ENCODE results near the gene SLIT3.
"Not testable (repeated sequence)": the region's sequence is repeated elsewhere in the genome, so short reads cannot be mapped to it uniquely, and the experiment has no call there.

The SLIT3 gene

DNA sequence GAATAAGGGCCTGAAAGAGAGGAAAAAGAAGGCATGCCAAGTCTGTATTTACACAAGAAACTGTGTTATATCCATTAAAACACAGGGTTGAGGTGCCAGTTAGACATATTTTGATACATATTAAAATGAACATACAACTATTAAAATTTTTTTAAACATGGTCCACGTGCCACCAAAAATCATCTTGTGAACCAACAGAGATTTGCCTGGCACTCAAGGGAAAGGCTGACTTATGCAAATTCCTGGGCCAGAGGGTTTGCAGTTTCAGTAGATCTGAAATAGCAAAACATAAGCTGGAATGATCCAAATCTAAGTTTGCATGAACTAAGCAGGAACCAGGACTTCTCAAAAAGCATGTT is 168.7 kb downstream of the SLIT3 start:
- no peak for DNase-seq

DNA sequence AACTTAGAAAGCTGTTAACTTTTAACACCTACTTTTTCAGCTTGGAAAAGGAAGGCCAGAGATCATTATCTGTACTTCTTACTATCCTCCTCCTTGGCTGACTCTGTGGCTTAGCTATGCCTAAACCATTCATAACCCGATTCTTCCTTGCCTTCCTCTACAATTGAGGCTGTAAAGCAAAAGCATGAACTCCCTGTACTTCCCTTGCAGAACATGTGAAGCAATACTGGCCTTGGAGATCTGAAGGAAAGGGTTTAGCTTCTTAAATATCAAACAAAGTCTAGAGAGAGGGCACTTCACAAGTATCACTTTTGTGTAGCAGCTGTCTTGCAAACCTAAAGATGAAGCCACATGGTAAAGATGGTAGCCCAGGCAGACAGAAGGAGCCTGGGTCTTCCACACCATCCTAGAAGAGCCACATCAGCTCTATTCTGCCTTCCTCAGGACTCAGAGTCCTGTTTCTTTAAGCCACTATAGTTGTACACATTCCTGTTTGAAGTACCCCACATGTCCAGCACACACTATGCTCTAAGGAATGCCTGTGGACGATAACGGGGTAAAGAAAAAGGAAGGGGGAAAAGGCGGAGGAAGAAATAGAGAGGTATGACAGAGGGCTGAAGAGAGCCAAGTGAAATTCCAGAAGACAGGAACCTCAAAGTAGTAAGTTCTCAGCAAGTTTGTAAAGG is 169.2 kb downstream of the SLIT3 start:
- DNase-seq: no peak

DNA sequence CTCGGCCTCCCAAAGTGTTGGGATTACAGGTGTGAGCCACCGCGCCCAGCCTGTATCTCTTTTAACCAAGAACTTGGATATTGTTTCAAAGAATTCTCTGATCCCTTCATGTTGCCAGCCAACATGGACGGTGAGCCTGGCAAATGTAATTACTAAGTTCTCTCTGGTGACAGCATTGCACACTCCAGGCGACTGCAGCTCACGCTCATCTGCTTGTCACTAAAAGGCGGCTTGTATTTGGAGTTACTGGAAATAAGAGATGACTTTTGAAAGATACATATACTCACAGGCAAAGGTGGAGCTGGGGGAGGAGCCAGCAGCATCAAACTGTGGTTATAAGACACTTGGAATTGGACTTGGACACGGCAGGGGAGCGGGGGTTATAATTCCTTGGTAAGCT is 172.3 kb downstream of the SLIT3 start:
- no peak for DNase-seq

DNA sequence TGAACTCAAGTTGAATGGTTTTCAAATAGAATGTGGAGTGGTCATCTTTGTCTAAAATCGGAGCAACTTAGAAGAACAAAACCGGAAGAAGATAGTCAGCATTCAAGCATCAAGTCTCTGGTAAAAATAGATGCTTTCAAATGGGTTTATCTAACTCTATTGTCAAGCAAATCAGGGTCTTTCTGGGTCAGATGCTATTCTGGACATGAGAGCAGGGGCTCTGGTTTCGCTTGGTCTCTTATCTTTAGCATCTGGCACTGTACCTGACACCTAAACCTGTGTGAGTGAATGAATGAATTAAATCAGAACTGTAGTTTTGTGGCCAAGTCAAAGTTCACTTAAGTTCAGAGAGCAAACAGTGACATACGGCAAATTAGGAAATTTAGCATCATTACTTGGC is 173.5 kb downstream of the SLIT3 start:
- DNase-seq: no peak

DNA sequence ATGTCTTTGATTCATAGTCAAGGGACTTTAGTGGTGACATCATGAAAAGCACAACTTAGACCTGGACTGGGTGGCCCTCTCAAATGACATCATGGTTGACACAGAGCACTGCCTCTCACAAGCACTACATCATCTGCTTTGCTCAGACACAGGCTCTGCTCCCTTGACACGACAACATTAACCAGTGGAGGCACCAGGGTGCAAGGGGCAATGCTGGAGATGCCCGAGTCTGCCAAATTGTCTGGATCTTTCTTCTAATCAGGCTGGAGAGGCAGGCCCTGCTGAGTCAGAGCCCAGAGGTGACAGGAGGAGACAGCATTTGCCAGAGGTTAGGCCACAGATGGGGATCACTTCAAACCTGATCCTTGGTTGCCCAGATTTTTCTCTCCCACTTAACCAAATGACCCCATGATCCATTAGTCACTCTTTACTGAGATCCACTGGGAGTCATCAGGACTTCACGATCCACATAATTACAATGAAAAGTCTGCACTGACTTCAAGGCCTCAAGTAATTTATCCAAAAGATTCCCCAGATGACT is 174.4 kb downstream of the SLIT3 start:
- DNase-seq: no peak

DNA sequence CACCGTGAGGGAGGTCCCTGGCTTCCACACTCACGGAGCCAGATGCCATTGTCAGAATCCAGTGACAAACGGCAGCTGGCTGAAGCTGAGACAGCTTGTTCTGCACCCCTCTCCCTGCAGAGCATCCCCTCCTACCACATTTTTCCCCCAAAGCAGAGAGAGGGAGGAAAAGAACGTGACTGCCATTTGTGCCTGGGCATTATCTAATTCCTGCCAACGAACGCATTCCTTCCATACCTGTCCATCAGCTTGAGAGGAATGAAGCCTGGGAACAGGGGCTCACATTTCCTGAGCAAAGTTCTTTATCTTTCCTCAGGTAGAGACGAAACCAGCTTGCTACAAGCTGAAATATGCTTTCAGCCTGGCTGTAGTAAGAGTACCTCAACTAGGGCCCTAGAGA is 175.4 kb downstream of the SLIT3 start:
- DNase-seq: no peak

DNA sequence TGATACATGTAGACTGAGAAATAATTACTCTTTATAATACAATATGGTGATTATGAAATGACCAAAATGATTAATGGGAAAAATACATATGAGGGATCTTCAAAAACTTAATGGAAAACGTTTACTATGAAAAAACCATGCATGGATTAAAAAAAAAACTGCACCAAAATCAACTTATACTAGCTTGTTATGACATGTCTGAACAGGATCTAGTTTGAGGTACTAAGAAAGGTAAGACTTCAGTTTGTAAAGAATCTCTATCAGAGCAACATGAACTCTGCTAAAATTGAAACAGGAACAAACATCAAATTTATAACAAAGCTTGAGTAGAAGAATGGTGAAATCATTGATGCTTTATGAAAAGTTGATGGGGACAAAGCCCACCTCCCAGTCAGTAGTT is 178.0 kb downstream of the SLIT3 start:
- DNase-seq: no peak

DNA sequence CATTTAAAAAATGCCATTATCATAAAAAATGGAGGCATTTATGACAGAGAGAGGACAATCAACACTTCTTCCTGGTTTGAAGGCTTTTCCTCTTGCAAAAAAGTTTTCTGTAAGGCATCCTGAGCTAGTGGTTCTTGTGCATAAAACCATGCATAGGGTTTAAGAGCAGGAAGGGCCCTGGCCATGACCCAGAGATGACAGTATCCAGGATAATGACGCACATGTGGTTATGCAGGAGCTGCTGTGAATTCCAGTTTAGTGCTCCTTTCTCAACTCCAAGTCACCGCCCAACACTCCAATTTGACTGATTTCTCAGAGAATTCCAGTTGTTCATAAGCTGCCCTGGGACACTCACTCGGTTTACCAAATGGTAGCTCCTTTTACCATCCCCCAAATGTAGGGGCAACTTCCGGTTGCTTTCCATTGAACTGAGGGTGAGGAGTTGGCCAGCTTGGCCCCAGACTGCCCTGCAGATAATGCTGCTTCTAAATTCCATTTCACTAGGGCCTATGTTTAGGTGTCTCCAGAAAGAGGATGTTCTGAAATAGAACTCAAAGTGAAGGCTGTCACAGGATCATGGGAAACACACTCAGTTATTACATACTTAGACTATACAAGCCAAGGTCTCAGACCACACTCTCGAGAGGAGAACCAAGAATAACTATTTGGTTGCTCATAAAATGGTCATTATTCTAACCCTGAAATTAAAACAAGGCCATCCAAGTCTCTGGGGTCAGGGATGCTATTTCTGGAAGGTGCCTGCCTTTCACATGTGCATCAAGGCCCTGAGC is 179.1 kb downstream of the SLIT3 start:
- no peak for DNase-seq

DNA sequence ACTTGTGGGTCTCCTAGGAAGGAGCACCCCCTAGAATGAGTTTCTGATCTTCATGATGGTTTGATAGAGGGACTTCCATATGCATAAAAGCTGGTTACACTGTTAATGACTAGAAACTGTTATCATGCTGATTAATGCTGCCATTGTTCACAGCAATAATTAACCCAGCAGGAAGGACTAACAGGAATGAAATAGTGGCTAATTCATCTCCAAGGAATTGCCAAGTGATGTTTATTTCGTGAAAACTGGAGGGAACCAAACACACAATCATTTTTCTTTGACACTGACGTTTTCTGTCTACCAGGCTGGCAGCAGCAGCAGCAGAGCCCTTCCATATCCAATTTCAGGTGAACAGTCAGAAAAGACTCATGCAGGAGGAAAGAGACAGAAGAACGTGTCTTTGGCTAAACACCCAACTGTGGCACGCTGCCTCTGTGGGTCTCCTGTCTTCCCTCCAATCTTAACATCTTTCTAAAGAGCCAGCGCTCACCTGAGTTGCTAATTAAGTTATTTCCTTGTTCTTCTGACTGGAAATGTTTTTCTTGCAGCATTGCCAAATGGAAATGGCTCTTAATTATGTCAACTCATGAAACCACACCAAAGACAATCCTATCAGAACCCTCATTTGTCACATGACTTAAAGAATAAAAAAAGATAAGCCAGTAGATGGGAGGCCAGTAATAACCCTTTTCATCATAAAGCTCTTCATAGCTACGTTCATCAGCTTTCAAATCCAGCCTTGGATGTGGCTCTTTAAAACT is 181.5 kb downstream of the SLIT3 start:
- DNase-seq: no peak

DNA sequence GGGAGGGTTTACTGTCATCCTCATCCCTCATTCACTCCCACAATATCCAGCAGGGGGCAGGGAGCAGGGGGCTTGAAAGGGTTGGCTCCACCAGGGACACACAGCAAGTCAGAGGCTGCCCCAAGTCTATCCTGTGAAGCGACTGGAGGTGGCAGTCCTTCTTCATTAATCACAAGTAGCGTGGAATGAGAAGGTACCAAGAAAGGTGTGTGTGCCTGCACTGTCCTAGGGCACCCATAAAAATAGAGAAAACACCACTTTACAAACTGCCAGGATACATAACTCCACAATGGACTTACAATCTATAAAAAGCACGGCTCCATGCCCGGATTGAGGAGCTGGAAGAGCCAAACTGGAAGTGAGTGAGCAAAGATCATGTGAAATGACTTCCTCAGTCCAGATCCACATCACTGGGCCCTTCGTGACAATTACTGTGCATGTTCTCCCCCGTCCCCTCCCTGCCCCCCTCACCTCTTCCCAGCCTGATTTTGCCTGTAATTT is 183.9 kb downstream of the SLIT3 start:
- no peak for DNase-seq

DNA sequence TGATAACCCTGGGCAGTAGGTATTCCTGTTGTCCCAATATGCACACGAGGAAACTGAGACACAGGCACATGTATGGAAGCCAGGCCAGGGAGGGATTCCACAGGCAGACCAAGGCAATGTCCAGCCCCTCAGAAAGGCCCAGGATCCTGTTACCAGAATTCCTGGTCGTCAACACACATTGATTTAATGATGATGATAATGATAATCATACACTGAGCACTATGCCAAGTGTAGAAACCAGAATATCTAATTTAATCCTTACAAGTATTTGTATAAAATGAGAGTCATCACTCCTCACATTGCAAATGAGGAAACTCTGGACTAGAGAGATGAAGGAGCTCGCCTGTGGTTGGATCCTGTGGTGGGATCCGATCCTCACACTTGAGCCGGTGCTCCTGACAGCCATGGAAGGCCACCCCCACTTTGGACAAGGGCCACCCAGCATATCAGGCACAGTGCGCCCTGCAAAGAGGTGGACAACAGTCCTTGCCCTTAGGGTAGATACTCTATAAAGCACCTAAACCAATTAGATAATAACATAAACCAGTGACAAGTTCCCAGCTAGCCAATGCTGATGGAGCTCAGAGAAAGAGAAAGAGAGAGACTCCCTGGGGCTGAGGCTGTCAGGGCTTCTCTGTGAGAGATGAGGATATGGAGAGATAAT is 185.3 kb downstream of the SLIT3 start:
- no peak for DNase-seq

DNA sequence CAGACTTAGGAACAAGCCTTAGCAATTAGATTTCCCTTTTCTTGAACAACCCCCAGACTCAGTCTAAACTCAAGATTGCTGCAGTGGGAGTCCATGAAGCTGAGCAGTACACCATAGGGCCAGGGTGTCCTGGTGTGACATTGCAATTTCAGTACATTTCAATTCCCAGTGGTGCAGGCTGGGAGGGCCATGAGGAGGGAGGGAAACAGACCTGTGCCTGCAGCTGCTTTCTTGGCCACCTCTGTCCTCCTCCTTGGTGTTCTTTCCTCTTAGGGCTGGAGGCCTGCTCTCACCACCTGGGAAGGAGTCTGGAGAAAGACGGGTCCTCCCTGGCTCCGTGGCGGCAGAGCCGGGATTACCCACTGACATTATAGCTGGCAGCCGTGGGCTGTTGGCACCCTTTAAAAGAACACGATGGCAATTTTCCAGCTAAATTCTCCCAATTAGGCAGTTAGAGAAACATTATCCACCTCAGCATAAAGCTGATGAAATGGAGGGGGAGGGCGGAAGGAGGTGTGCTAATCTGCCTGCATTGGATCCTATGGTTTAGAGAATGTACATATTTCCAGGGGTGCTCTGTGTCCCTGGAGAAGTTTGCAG is 186.4 kb downstream of the SLIT3 start:
- DNase-seq: peak; percentile 12

DNA sequence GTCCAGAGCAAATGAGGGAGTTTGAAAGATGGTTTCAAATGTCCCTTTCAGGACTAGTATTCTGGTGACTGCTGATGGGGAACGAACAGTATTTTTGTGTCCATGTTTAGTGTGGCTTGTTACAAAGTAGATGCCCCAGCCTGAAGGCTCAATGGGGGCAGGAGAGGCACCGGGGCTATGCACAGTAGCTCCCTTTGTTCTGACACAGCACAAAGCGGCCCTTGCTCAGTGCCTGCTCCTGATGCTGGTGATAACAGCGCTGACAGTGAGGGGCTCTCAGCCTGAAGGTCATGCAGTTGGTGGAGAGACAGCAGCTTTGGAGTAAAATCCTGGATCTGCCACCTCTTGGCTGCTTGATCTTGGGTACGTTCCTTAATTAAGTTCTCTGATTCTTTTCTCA is 188.9 kb downstream of the SLIT3 start:
- no peak for DNase-seq

DNA sequence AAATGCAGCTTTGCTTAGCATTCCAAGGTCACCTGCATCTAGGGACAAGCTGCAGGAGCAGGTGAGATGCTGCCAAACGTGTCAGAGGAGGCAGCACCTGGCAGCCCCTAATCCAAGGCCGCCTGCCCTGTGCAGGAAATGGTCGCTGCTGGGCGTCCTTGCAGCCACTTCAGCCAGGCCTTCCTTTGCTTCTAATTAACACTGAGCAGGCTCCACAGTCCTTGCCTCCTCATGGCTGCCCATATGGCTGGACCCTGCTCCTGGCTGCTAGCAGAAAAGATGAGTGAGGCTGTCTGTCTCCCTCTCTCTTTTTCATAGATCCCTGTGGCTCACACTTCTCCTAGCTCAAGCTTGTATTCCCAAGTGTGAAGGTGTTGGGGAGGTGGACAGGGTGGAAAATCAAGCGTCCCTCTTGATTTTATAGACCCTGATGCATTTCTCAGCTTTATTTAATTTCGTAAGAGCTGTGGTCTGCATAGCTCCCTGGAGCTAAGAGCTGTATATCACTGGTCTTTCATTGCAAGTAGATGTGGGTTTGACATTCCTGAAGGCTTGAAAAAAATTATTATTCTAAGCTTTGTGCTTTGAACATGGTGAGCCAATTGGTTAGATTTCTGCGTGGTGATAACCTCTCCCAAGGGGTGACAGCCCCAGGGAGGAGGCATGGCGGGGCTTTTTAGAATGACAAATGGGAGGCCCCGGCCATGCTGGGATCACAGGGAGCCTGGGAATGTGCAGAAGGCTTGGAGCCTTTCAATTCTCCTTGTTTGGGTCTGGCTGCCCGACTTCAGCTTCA is 193.8 kb downstream of the SLIT3 start:
- no peak for DNase-seq

DNA sequence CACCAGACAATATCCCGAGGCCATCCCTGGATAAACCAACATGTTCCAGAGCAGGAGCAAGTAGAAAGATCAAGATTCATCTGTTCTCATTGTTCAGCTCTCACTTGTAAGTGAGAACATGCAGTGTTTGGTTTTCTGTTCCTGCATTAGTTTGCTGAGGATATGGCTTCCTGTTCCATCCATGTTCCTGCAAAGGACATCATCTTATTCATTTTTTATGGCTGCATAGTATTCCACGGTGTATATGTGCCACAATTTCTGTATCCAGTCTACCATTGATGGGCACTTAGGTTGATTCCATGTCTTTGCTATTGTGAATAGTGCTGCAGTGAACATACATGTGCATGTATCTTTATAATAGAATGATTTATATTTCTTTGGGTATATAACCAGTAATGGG is 195.4 kb downstream of the SLIT3 start:
- not testable (repeated sequence) for DNase-seq

DNA sequence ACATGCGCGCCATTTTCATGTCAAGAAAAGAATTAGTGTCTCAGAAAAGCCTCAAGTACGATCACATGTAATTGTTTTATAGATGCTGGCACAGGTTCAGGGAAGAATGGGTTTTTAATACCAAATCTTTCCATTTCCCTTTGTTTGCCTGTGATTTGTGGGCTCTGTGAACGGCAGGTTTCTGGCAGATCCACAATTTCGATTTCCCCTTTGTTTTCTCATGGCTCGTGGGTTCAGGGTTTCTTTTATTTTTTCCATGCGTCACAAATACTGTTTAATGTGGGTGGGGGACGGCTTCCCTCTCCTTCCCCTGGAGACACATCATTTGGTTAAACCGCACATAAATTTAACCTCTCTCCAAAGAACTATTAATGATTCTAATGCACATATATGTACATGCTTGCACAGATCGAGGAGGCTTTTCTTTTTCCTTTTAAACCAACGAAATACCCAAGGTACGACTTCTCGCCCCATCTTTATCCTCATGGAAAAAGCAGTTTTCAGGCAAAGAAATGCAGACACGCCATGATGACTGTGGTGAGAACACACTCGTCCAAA is 195.9 kb downstream of the SLIT3 start:
- no peak for DNase-seq

DNA sequence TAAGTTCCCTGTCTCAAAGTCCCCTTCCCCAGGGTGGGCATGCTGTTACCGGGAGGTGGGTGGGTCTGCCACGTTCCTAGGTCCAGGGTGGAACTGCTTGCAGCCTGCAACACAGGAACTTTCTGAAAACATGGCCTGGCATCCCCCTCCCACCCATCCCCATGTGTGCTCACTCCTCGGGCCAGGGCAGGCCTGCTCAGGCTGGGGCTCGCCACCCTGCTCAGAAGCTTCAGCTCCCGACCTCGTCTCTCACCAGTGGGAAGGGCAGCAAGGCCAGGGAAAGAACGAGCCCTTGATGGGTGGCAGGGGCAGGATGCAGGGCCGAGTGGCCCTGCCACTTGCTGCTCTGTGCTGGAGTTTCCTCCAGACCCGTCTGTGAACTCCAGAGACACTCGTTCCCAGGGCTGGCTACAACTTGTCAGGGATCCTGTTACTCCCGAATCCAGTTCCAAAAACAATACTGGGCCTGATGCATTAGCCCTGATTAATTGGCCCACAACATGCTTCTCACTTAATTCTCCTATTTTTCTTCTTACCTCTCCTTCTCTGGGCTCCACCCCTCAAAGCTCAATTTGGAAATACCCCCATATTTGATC is 197.3 kb downstream of the SLIT3 start:
- DNase-seq: no peak

DNA sequence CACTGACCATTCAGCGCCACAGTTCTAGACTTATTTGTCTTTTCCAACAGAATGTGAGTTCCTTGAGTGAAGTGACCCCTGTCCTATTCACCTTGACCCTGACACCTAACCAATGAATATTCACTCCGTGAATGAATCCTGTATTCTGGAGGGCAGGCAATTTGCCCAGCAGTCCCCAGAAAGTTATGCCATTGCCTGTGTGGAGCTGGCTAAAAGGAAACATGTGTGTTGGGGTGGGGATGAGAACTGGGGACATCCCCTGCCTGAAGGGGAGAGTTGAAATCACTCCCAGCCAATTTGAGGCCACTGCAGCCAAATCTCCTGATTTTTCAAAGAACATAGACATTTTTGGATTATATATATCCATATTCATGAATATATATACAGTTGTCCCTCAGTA is 199.0 kb downstream of the SLIT3 start:
- DNase-seq: no peak

DNA sequence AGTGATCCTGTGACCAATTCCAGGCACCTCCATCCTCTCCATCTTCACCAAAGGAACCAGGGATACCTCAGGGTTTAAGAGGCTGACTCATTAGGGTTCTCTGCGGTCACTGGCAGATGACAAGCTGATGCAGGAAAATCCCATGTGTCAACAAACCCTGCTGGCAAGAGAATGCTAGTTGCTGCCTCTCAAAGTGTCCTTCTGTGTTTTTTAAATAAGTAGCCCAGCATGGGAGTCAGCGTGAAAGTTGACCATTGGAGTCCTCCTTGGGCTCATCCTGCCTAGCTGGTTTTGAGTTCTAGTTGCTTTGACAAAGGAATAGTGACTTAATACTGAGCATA is 200.2 kb downstream of the SLIT3 start:
- DNase-seq: no peak

DNA sequence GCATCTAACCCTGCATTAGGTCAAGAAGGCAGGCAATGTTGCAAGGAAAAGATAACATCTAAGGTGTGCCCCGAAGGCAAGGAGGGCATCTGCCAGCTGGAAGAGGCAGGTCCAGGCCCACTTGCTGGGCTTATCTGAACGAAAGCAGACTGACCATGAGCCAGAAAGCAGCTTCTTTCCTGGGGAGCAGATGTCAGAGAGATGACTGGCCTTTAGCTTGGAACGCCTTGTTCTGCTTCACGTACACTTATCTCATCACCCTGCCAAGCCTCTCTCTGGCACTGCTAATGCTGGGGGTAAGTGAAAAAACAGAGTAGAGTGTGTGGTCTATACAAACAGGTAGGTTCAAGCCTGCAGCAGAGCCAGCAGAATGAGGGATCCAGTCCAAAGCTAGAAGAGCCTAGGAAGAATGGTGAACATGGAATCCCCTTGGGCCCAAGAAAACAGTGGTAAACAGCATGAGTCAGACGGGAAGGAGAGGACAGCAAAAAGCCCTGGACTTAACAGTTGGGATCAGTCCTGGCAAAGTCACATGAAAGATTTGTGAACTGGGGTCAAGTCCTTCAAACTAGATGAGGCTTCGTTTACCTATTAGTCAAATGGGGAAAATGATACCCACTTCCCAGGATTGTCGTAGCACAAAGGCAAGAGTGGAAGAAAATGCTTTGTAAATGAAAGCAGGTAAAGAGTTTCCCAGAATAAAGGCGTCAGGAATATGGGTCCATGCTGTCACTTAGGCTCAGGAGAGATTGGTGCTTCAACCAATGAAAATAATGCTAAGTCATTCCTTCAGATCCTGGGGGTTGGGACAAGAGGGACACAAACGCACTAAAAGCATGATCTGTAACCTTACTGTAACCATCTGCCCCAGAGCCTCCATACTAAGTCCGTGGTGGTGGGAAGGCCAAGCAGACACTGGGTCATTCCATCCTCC is 200.9 kb downstream of the SLIT3 start:
- no peak for DNase-seq

All from NCI-H1092 treated with DMSO at 0.1 percent for 48 hours (cell line).